SU-DHL-6 (cell line): ENCODE measurements around the gene LRRN2.
"Not testable (repeated sequence)": the region's sequence is repeated elsewhere in the genome, so short reads cannot be mapped to it uniquely, and the experiment has no call there.

Experiments
- H2AFZ ChIP-seq: fragments of 200-600 bp; sonication (generic); 2 replicates; pipeline ENCODE4 v1.6.1; 2014; ENCODE audit warnings: low read depth, mild to moderate bottlenecking, moderate library complexity, mixed read lengths, antibody characterized with exemption, low read length; ENCODE audit not compliant: severe bottlenecking
- H3F3A ChIP-seq: fragments of 200-600 bp; shearing (Covaris generic); 2 replicates; pipeline ENCODE4 v1.6.0; 2016; ENCODE audit warnings: antibody characterized with exemption, mild to moderate bottlenecking; ENCODE audit not compliant: insufficient read depth
- H3K27ac ChIP-seq: fragments of 200-600 bp; sonication (generic); 2 replicates; pipeline ENCODE4 v1.5.1; 2016; ENCODE audit warnings: low read depth, mild to moderate bottlenecking, low read length, moderate library complexity, mixed read lengths
- H3K27me3 ChIP-seq: fragments of 200-600 bp; sonication (generic), shearing (Covaris generic); 2 replicates; pipeline ENCODE4 v1.6.0; 2014; ENCODE audit warnings: mild to moderate bottlenecking, low read length
- H3K36me3 ChIP-seq: fragments of 200-600 bp; sonication (generic); 2 replicates; pipeline ENCODE4 v1.6.1; 2014; ENCODE audit warnings: mild to moderate bottlenecking, low read length, mixed read lengths
- H3K4me2 ChIP-seq: fragments of 300-600, 200-600 bp; shearing (Covaris generic), sonication (generic); 2 replicates; pipeline ENCODE4 v1.6.0; 2014; ENCODE audit warnings: low read length, low read depth, mild to moderate bottlenecking; ENCODE audit not compliant: poor library complexity, severe bottlenecking
- H3K4me3 ChIP-seq: fragments of 200-600 bp; sonication (generic); 2 replicates; pipeline ENCODE4 v1.5.1; 2014; ENCODE audit warnings: antibody characterized with exemption, low read length, mild to moderate bottlenecking, mixed read lengths; ENCODE audit not compliant: insufficient read depth, poor library complexity, severe bottlenecking
- H3K79me2 ChIP-seq: fragments of 200-600 bp; sonication (generic); 2 replicates; pipeline ENCODE4 v1.6.1; 2014; ENCODE audit warnings: mild to moderate bottlenecking, low read length, moderate library complexity; ENCODE audit not compliant: insufficient read depth
- H3K9ac ChIP-seq: fragments of 200-600 bp; sonication (generic); 2 replicates; pipeline ENCODE4 v1.7.0; 2014; ENCODE audit warnings: mild to moderate bottlenecking, low read length
- H3K9me2 ChIP-seq: fragments of 200-600 bp; sonication (generic); replicated peaks from 2 replicates; pipeline ENCODE4 v1.6.1; 2014; ENCODE audit warnings: low read length; ENCODE audit not compliant: insufficient read depth
- H3K9me3 ChIP-seq: fragments of 200-600 bp; sonication (generic); 2 replicates; pipeline ENCODE4 v1.6.1; 2014; ENCODE audit warnings: low read length, mixed read lengths; ENCODE audit not compliant: insufficient read depth
- H4K20me1 ChIP-seq: fragments of 200-600 bp; sonication (generic); 2 replicates; pipeline ENCODE4 v1.6.1; 2014; ENCODE audit warnings: low read depth, mild to moderate bottlenecking, antibody characterized with exemption, low read length, moderate library complexity, mixed read lengths
- CTCF ChIP-seq: fragments of 200-600 bp; sonication (generic); IDR thresholded peaks from one replicate; pipeline ENCODE4 v1.5.1; 2017; ENCODE audit warnings: antibody characterized with exemption, mild to moderate bottlenecking, low read length, moderate library complexity; ENCODE audit not compliant: insufficient read depth, poor library complexity, severe bottlenecking
- EZH2phosphoT487 ChIP-seq: fragments of 200-600 bp; sonication (generic), shearing (Covaris generic); conservative IDR thresholded peaks from 2 replicates; pipeline ENCODE4 v1.6.1; 2018; ENCODE audit warnings: mild to moderate bottlenecking, antibody characterized with exemption, low read length, moderate library complexity, mixed read lengths

Gene LRRN2

DNA sequence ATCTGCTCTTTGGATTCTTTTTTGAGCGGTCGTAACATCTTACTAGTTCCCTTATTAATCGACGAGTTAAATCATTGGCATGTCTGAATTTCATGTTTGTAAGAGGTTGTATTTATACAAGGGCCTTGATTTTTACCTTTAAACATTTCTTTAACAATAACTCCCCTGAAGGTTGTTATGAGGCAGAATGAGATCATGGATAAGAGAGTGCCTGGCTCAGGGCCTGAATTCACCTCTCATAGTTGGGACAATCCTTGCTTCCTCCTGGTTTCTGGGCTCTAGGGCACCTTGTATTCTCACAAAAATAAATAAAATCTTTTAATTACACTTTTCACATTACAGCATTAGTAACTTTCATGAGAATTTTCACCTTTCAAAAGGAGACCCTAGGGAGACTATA lies 113.9 kb downstream of the LRRN2 start:
- Histone ChIP-seq H2AFZ (no peak overlapping the region), H3K9ac (no peak overlapping the region), H3K27ac (no peak overlapping the region), H3K4me2 (no peak overlapping the region), H4K20me1 (no peaks in the 10 kb centered on the region), H3K9me2 (no peaks in the 10 kb centered on the region), H3K36me3 (no peaks in the 10 kb centered on the region), H3K4me3 (no peak overlapping the region), H3K27me3 (no peaks in the 10 kb centered on the region), H3K79me2 (no peaks in the 10 kb centered on the region), H3F3A (no peaks in the 10 kb centered on the region), H3K9me3 (no peaks in the 10 kb centered on the region)
- TF ChIP-seq EZH2phosphoT487 (no peak), CTCF (no peak)

DNA sequence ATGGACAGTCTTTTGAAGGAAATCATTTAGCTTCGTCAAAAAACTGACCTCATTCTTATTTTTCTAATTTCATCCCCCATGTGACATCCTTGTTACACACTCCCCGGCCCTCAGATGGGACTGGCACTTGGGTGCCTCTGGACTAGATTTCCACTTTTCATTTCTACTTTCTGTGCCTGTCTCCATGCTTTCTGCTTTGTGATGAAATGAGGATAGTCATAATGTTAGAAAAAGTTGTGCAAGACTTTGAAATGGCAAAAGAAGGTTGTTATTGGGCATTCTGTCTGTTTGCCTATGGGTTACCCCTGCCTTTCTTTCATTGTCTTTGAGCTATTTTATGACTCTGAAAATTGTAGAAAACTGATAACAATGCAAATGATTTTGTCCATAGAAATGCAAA lies 114.4 kb downstream of the LRRN2 start:
- Histone ChIP-seq H3K9me3 (no peaks in the 10 kb centered on the region), H3K4me3 (no peak overlapping the region), H3K9ac (no peak overlapping the region), H3K79me2 (no peaks in the 10 kb centered on the region), H3F3A (no peaks in the 10 kb centered on the region), H3K27me3 (no peaks in the 10 kb centered on the region), H3K4me2 (no peak overlapping the region), H2AFZ (no peak overlapping the region), H4K20me1 (no peaks in the 10 kb centered on the region), H3K27ac (no peak overlapping the region), H3K9me2 (no peaks in the 10 kb centered on the region), H3K36me3 (no peaks in the 10 kb centered on the region)
- TF ChIP-seq EZH2phosphoT487 (no peak), CTCF (no peak)

- not testable (repeated sequence) for H3K36me3 ChIP-seq, H4K20me1 ChIP-seq, H3K79me2 ChIP-seq, H3K9me3 ChIP-seq, H3K9ac ChIP-seq, H3K4me3 ChIP-seq, H3K9me2 ChIP-seq, H2AFZ ChIP-seq, H3K27me3 ChIP-seq, H3K4me2 ChIP-seq, H3K27ac ChIP-seq, H3F3A ChIP-seq
These were observed 115.5 kb downstream of the LRRN2 start for GRCh38 chr1:204570021-204570420.

DNA sequence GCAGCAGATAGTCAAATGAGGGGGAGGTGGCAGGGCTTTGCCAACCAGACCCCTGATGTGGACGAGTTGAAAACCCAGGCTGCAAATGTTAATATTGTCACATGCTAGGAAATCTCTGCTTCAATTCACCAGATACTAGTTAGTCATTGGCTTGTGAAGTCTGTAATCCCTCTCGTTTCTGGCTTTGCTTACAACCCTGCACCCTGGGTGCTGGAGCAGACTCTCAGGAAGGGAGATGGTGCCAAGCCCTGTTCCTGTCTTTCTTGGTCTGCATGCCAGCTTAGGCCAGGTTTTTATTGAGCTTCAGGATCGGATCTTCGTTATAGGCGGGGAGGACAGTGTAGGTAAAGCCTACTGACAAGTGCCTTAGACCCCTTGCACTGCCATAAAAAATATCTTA lies 116.1 kb downstream of the LRRN2 start:
- no peaks in the 10 kb centered on the region for H3K9me3 ChIP-seq
- peaks cover 9% of the 10 kb centered on the region; the same call in 1 of the 2 replicates for H3F3A ChIP-seq
- no peaks in the 10 kb centered on the region for H3K9me2 ChIP-seq
- H3K27me3 ChIP-seq = no peaks in the 10 kb centered on the region
- no peak overlapping the region for H2AFZ ChIP-seq
- no peak overlapping the region for H3K4me3 ChIP-seq
- no peak for TF ChIP-seq EZH2phosphoT487
- no peak for TF ChIP-seq CTCF
- no peak overlapping the region for H3K27ac ChIP-seq
- H3K9ac ChIP-seq = no peak overlapping the region
- no peaks in the 10 kb centered on the region for H3K79me2 ChIP-seq
- no peaks in the 10 kb centered on the region for H3K36me3 ChIP-seq
- H4K20me1 ChIP-seq = no peaks in the 10 kb centered on the region
- no peak overlapping the region for H3K4me2 ChIP-seq
